ENCODE measurements around the gene SLC7A4.

The SLC7A4 gene

GRCh38 chr22:21000207-21000986 is 32.0 kb downstream of the SLC7A4 start:
- FAIRE-seq (no peak), DNase-seq (ENCODE audit: low spot score) (no peak)

- no peak for DNase-seq (ENCODE audit: low spot score)
These were observed 32.8 kb downstream of the SLC7A4 start for GRCh38 chr22:20999350-21000206.

GRCh38 chr22:20998411-20999336 is 33.7 kb downstream of the SLC7A4 start:
- FAIRE-seq (no peak), DNase-seq (ENCODE audit: low spot score) (no peak)

More at GRCh38 chr22:20999350-21000206, 32.8 kb downstream of the SLC7A4 start:
- FAIRE-seq, result no peak

- no peak for DNase-seq (ENCODE audit: low spot score)
- no peak for FAIRE-seq
These were observed 34.7 kb downstream of the SLC7A4 start for GRCh38 chr22:20997536-20998257.

GRCh38 chr22:20996598-20997535 is 35.5 kb downstream of the SLC7A4 start:
- FAIRE-seq (no peak), DNase-seq (ENCODE audit: low spot score) (no peak)

GRCh38 chr22:20996031-20996410 is 36.3 kb downstream of the SLC7A4 start:
- no peak for DNase-seq (ENCODE audit: low spot score)
- no peak for FAIRE-seq

GRCh38 chr22:20995329-20996030 is 36.9 kb downstream of the SLC7A4 start:
- no peak for DNase-seq (ENCODE audit: low spot score)
- FAIRE-seq, result no peak

- FAIRE-seq (no peak), DNase-seq (ENCODE audit: low spot score) (no peak)
These were observed 37.5 kb downstream of the SLC7A4 start for GRCh38 chr22:20994902-20995241.

- FAIRE-seq, result no peak
- no peak for DNase-seq (ENCODE audit: low spot score)
These were observed 38.0 kb downstream of the SLC7A4 start for GRCh38 chr22:20994128-20994901.

- no peak for DNase-seq (ENCODE audit: low spot score)
- no peak for FAIRE-seq
These were observed 38.8 kb downstream of the SLC7A4 start for GRCh38 chr22:20993304-20994127.

- FAIRE-seq (no peak), DNase-seq (ENCODE audit: low spot score) (no peak)
These were observed 39.7 kb downstream of the SLC7A4 start for GRCh38 chr22:20992456-20993303.

GRCh38 chr22:20992056-20992442 is 40.3 kb downstream of the SLC7A4 start:
- DNase-seq (ENCODE audit: low spot score), result no peak
- no peak for FAIRE-seq

- DNase-seq (ENCODE audit: low spot score), result no peak
- no peak for FAIRE-seq
These were observed 40.9 kb downstream of the SLC7A4 start for GRCh38 chr22:20991252-20992055.

GRCh38 chr22:20990184-20991180 is 41.9 kb downstream of the SLC7A4 start:
- FAIRE-seq (no peak), DNase-seq (ENCODE audit: low spot score) (no peak)

Data from RCC 7860 (cell line).